Sigmoid colon (tissue), 7 donors: ENCODE measurements around the gene MZB1. TPM values are rescaled to one million over a fixed set of nuclear protein-coding genes. Genes with fewer than 3 reads are reported as not detected.

Source experiments
- DNase-seq: peaks from one replicate; pipeline ENCODE4 v3.0.0-alpha.2; 2019
- H3K27ac ChIP-seq, 4 donors: fragments of 200-600 bp; sonication (generic); one replicate each; pipeline ENCODE4 v1.5.1; 2016 to 2019; ENCODE audit warnings: mild to moderate bottlenecking in 1 of 4
- H3K27me3 ChIP-seq, 3 donors: fragments of 200-600 bp; sonication (generic); one replicate each; pipeline ENCODE4 v1.5.1; 2019; ENCODE audit warnings: mild to moderate bottlenecking in 1 of 3
- H3K36me3 ChIP-seq, 4 donors: fragments of 200-600 bp; sonication (generic); one replicate each; pipeline ENCODE4 v1.5.1; 2016 to 2019
- H3K4me1 ChIP-seq, 4 donors: fragments of 200-600 bp; sonication (generic); one replicate each; pipeline ENCODE4 v1.5.1; 2017 to 2019
- H3K4me3 ChIP-seq, 4 donors: fragments of 200-600 bp; sonication (generic); one replicate each; pipeline ENCODE4 v1.5.1; 2017 to 2019; ENCODE audit warnings: mild to moderate bottlenecking in 2 of 4, moderate library complexity in 1 of 4
- H3K9me3 ChIP-seq, 4 donors: fragments of 200-600 bp in 3 of 4; sonication (generic) in 3 of 4; one replicate each; pipeline versions ENCODE4 v1.5.1 to v1.6.1; 2013 to 2019
- CTCF ChIP-seq, 4 experiments: fragments of 450-650 bp in 3 of 4; fragments of 200-600 bp in 1 of 4; IDR thresholded peaks; one replicate each; pipeline ENCODE4 v1.5.1; 2016 to 2019; ENCODE audit warnings: antibody characterized with exemption in 4 of 4, mild to moderate bottlenecking in 3 of 4, moderate library complexity in 2 of 4
- EP300 ChIP-seq, 4 donors: sonication (generic); formaldehyde crosslinking; IDR thresholded peaks; one replicate each; pipeline ENCODE4 v1.6.1; 2017; ENCODE audit warnings: antibody characterized with exemption in 4 of 4
- POLR2A ChIP-seq, 2 donors: fragments of 450-650 bp; IDR thresholded peaks; one replicate each; pipeline ENCODE4 v1.6.1; 2016; ENCODE audit warnings: antibody characterized with exemption in 2 of 2, mild to moderate bottlenecking in 2 of 2, moderate library complexity in 2 of 2
- POLR2AphosphoS5 ChIP-seq, 4 donors: sonication (generic); formaldehyde crosslinking; IDR thresholded peaks; one replicate each; pipeline ENCODE4 v1.6.1; 2017; ENCODE audit warnings: antibody characterized with exemption in 4 of 4
- WGBS, 2 donors: extraction: QIAGEN DNeasy Blood & Tissue Kit; methylation state at CpG; one replicate each; pipeline ENCODE4 v1.1.7; 2013; 5-methylcytosine and 5-hydroxymethylcytosine counted together
- intact Hi-C: fragments of 100-400 bp; cut with DNase I; formaldehyde crosslinking; loops from one replicate; pipeline ENCODE4 v1.15.1; 2023
- polyA plus RNA-seq, 3 donors: library from polyadenylated mRNA; stranded (reverse); fragments of 200-250 nt; gene quantifications; one replicate each; pipeline ENCODE4 v1.2.3, GENCODE V29; 2013
- total RNA-seq, 4 donors: library from RNA; depleted of rRNA; stranded (reverse); fragments of >200 nt; gene quantifications; one replicate each; pipeline ENCODE4 v1.1.0, GENCODE V29; 2016
- donor health status: healthy with polysubstance abuse.
- donor health status: Bipolar disorder and iron deficiency.
- donor health status: healthy.

MZB1 gene
- total and polyA plus RNA-seq, 7 donors: 2.2 to 29.2 (median 3.2) TPM; not detected in 3

DNA sequence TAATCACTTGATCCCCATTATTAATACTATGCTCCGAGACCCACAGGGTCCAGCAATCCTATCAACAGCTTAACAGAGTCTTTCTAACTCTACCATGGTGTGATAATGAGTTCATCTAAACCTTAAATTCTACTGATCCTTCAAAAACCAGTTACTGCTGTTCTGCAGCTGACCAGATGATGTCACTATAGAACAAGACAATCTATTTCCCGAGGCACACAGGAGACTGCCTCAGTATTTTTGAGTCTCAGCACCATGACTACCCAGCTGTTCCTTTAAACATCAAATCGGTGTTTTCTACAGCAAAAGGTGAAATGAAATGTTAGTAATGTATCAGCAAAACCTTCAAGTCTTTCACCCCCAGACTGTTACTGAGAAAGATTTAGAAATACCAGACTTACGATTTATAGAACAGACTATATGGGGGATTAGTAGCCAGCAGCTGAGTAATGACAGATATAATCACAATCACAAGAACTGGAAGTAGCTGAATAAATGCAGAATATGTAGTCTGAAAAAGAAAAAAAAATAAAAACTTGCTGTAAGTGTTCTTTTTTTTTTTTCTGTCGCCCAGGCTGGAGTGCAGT is 32.7 kb upstream of the MZB1 start:
- peaks cover 0 to 10% (median 8%) of the 10 kb centered on the region in 4 donors for H3K4me1 ChIP-seq
- H3K36me3 ChIP-seq: peaks cover 0 to 78% (median 7%) of the 10 kb centered on the region in 4 donors
- TF ChIP-seq POLR2A (IDR thresholded peaks at IDR 0.05): no peak
- TF ChIP-seq POLR2AphosphoS5 (IDR thresholded peaks at IDR 0.05): no peak
- TF ChIP-seq CTCF (IDR thresholded peaks at IDR 0.05): peak; percentile 59 to 82 (median 68)
- no peaks in the 10 kb centered on the region for H3K9me3 ChIP-seq
- no peak overlapping the region for H3K4me3 ChIP-seq
- H3K27ac ChIP-seq: no peak overlapping the region
- no peaks in the 10 kb centered on the region for H3K27me3 ChIP-seq
- WGBS, 2 donors: 39 to 45% methylated on average over 5 of the region's 5 CpGs
- no peak for DNase-seq
- intact Hi-C loops: loop anchor here (1.0 to 10.0 kb wide), 4 partner anchors 96 to 345 kb away; partner anchors contain the start of gene UBE2D2

DNA sequence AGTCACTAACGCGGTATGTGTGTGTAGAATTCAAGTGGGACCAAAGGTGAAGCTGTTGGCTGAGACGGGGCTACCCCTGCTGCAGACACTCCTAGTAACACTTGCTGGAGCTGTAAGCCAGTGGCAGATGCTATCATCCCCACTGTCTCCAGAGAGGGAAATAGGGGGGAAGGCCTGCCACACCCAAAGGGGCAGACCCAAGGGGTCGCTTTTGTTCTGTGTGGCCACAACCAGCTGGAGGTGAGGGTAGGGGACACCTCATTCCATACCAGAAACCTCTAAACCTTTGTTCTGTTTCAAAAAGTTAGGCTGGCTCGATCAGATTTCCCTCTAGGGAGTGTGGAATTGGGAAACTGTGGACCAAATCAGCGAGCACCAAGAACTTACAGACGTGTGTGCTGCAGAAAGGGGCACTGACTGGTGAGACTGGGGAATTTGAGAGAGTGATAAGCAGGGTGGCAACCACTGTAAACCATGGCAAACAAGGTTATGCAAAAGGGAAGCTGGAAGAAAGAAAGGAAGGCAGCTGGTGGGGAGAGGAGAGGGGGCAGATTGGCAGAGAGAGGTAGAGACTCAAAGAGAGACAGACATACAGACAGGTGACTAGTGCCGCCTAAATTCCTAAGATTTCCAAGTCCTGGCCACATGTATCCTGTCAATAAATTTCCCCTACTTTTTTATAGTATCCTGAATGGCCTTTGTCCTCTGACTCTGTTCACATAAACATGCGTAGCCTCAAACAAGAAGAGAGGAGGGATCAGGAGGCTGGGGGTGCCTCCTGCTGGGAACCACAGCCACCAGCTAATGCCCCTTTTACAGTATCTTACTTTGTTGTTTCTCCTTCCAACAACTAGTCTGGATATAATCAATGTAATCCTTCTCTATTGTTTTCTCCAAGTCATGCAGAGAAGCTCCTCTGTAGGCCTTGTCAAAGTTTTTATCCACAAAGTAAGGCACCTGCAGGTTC is 29.8 kb upstream of the MZB1 start:
- H3K27me3 ChIP-seq: no peaks in the 10 kb centered on the region
- no peak for DNase-seq
- intact Hi-C loops: loop anchor here (5.0 to 10.0 kb wide), 3 partner anchors 143 to 348 kb away; partner anchors contain the start of gene UBE2D2
- 24 to 66% methylated on average over 9 of the region's 9 CpGs for WGBS, 2 donors
- H3K4me3 ChIP-seq: no peak overlapping the region
- peaks cover 0 to 39% (median 36%) of the 10 kb centered on the region in 4 donors for H3K4me1 ChIP-seq
- H3K36me3 ChIP-seq: peaks cover 0 to 49% (median 3%) of the 10 kb centered on the region in 4 donors
- H3K9me3 ChIP-seq: no peaks in the 10 kb centered on the region
- peak overlapping the region in 1 of 4 donors; percentile 78 for H3K27ac ChIP-seq
- TF ChIP-seq POLR2A (IDR thresholded peaks at IDR 0.05) (no peak), CTCF (IDR thresholded peaks at IDR 0.05) (no peak), EP300 (IDR thresholded peaks at IDR 0.05) (no peak), POLR2AphosphoS5 (IDR thresholded peaks at IDR 0.05) (no peak)

- no peak for TF ChIP-seq POLR2AphosphoS5 (IDR thresholded peaks at IDR 0.05)
- no peak for TF ChIP-seq EP300 (IDR thresholded peaks at IDR 0.05)
- no peak for TF ChIP-seq POLR2A (IDR thresholded peaks at IDR 0.05)
- no peak for TF ChIP-seq CTCF (IDR thresholded peaks at IDR 0.05)
- DNase-seq: no peak
- Histone ChIP-seq H3K27ac (peak overlapping the region in 1 of 4 donors; percentile 78), H3K4me1 (peaks cover 0 to 42% (median 37%) of the 10 kb centered on the region in 4 donors), H3K36me3 (peaks cover 0 to 42% (median 3%) of the 10 kb centered on the region in 4 donors), H3K27me3 (no peaks in the 10 kb centered on the region), H3K9me3 (no peaks in the 10 kb centered on the region), H3K4me3 (no peak overlapping the region)
- intact Hi-C loops: no loop called here
- 41 to 84% methylated on average over 1 of the region's 1 CpG for WGBS, 2 donors
Observed at GRCh38 chr5:139418793-139419192, 29.1 kb upstream of the MZB1 start.

DNA sequence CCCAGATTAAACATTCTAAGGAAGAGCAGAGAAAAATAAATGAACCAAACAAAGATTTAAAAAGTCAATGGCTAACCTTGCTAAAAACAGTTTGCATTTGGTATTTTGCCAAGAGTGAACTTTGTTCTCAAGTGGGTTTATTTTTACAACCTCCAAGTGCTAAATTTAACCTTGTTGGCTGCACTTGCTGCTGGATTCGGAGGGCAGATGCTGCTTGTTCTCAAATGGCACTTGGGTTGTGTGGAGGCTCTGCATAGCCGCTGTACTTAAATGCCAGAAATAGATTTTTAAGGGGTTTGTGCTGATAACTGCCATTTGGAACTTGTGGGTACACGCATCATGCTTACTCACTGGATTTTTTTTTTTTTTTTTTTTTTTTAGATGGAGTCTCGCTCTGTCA is 27.5 kb upstream of the MZB1 start:
- Histone ChIP-seq H3K36me3 (peaks cover 0 to 33% (median 3%) of the 10 kb centered on the region in 4 donors), H3K27ac (peak overlapping the region in 3 of 4 donors; percentile 46 to 78 (median 65)), H3K4me1 (peaks cover 0 to 42% (median 37%) of the 10 kb centered on the region in 4 donors), H3K9me3 (no peaks in the 10 kb centered on the region), H3K27me3 (no peaks in the 10 kb centered on the region), H3K4me3 (no peak overlapping the region)
- intact Hi-C loops: no loop called here
- WGBS, 2 donors: 55 to 60% methylated on average over 4 of the region's 4 CpGs
- peak; percentile 84 for DNase-seq
- TF ChIP-seq EP300 (IDR thresholded peaks at IDR 0.05): peak in 3 of 4 donors; percentile 24 to 55 (median 37)
- no peak for TF ChIP-seq CTCF (IDR thresholded peaks at IDR 0.05)
- peak; percentile 50 to 78 (median 70) for TF ChIP-seq POLR2AphosphoS5 (IDR thresholded peaks at IDR 0.05)
- TF ChIP-seq POLR2A (IDR thresholded peaks at IDR 0.05): no peak
